ENCODE measurements around the gene RASAL1. TPM values are rescaled to one million over a fixed set of nuclear protein-coding genes. Genes with fewer than 3 reads are reported as not detected.
"Not testable (repeated sequence)": the region's sequence is repeated elsewhere in the genome, so short reads cannot be mapped to it uniquely, and the experiment has no call there.

The RASAL1 gene
- polyA plus RNA-seq, 3 donors: 6.1 to 8.3 (median 7.6) TPM

- DNase-seq (ENCODE audit: low read depth in 3 of 3, low spot score in 2 of 3): no peak
Observed at GRCh38 chr12:113142886-113143332, 7.3 kb upstream of the RASAL1 start.

GRCh38 chr12:113142173-113142885, 6.8 kb upstream of the RASAL1 start:
- no peak for DNase-seq (ENCODE audit: low read depth in 3 of 3, low spot score in 2 of 3)

- not testable (repeated sequence) for DNase-seq (ENCODE audit: low read depth in 3 of 3, low spot score in 2 of 3)
Observed at GRCh38 chr12:113141716-113142115, 6.2 kb upstream of the RASAL1 start.

GRCh38 chr12:113140706-113141105, 5.1 kb upstream of the RASAL1 start:
- DNase-seq (ENCODE audit: low read depth in 3 of 3, low spot score in 2 of 3): no peak

GRCh38 chr12:113138826-113139225, 3.3 kb upstream of the RASAL1 start:
- no peak for DNase-seq (ENCODE audit: low read depth in 3 of 3, low spot score in 2 of 3)

- no peak for DNase-seq (ENCODE audit: low read depth in 3 of 3, low spot score in 2 of 3)
Observed at GRCh38 chr12:113137861-113138783, 2.6 kb upstream of the RASAL1 start.

- no peak for DNase-seq (ENCODE audit: low read depth in 3 of 3, low spot score in 2 of 3)
Observed at GRCh38 chr12:113136990-113137511, 1.5 kb upstream of the RASAL1 start.

GRCh38 chr12:113136128-113136989, 798 bp upstream of the RASAL1 start:
- no peak for DNase-seq (ENCODE audit: low read depth in 3 of 3, low spot score in 2 of 3)

GRCh38 chr12:113134521-113134951, 1.0 kb downstream of the RASAL1 start:
- DNase-seq (ENCODE audit: low read depth in 3 of 3, low spot score in 2 of 3): no peak

- no peak for DNase-seq (ENCODE audit: low read depth in 3 of 3, low spot score in 2 of 3)
Observed at GRCh38 chr12:113134071-113134470, 1.5 kb downstream of the RASAL1 start.

- DNase-seq (ENCODE audit: low read depth in 3 of 3, low spot score in 2 of 3): no peak
Observed at GRCh38 chr12:113133666-113134065, 1.9 kb downstream of the RASAL1 start.

GRCh38 chr12:113133036-113133435, 2.5 kb downstream of the RASAL1 start:
- DNase-seq (ENCODE audit: low read depth in 3 of 3, low spot score in 2 of 3): no peak

GRCh38 chr12:113131556-113131955, 4.0 kb downstream of the RASAL1 start:
- no peak for DNase-seq (ENCODE audit: low read depth in 3 of 3, low spot score in 2 of 3)

GRCh38 chr12:113130457-113131135, 5.0 kb downstream of the RASAL1 start:
- DNase-seq (ENCODE audit: low read depth in 3 of 3, low spot score in 2 of 3): no peak

- DNase-seq (ENCODE audit: low read depth in 3 of 3, low spot score in 2 of 3): no peak
Observed at GRCh38 chr12:113129664-113130456, 5.7 kb downstream of the RASAL1 start.

GRCh38 chr12:113128802-113129663, 6.5 kb downstream of the RASAL1 start:
- DNase-seq (ENCODE audit: low read depth in 3 of 3, low spot score in 2 of 3): no peak

GRCh38 chr12:113127791-113128199, 7.8 kb downstream of the RASAL1 start:
- no peak for DNase-seq (ENCODE audit: low read depth in 3 of 3, low spot score in 2 of 3)

Data from right renal cortex interstitium (tissue), 3 donors.